Mucosa of gallbladder (tissue), 1 donor: Measurements from ENCODE around the gene GTF3C5. TPM values are rescaled to one million over a fixed set of nuclear protein-coding genes. Genes with fewer than 3 reads are reported as not detected.
"Not testable (repeated sequence)": the region's sequence is repeated elsewhere in the genome, so short reads cannot be mapped to it uniquely, and the experiment has no call there.

Source experiments
- DNase-seq: peaks from one replicate; pipeline ENCODE4 v3.0.0-alpha.2; 2020; ENCODE audit warnings: low spot score
- total RNA-seq: library from RNA; stranded (reverse); gene quantifications from one replicate; pipeline ENCODE4 v1.2.1, GENCODE V29; 2021
- donor health status: DM: no; HTN: no; CAD: no.

The GTF3C5 gene
- total RNA-seq, 1 donor from 2014 or later, result 58.8 TPM

DNA sequence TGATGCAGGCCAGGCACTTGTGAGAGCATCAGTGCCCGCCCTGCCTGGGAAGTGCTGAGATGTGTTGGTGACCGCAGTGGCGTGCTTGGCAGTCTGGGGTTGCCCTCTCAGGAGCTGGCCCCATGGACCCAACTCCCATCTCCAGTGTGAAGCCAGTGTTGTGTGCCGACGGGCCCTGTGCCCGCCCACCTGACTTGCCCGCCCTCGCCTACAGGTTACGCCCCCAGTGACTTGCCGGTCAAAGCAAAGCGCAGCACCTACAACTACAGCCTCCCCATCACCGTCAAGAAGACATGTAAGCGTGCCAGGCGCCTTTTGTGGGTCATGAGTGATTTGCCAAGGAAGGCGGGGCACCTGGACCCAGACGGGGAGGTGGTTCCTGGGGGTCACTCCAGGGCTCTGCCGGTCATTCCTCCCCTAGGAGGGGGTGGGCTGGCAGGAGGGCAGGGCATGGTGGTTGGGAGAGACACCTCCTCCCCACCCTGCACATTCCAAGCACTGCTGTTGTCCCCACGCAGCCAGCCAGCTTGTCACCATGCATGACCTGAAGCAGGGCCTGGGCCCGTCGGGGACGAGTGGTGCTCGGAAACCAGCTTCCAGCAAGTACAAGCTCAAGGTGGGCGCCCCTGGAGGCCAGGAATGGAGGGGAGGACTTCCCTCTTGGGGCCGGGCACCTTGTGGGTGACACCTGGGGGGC is 23.5 kb downstream of the GTF3C5 start:
- DNase-seq, result no peak

DNA sequence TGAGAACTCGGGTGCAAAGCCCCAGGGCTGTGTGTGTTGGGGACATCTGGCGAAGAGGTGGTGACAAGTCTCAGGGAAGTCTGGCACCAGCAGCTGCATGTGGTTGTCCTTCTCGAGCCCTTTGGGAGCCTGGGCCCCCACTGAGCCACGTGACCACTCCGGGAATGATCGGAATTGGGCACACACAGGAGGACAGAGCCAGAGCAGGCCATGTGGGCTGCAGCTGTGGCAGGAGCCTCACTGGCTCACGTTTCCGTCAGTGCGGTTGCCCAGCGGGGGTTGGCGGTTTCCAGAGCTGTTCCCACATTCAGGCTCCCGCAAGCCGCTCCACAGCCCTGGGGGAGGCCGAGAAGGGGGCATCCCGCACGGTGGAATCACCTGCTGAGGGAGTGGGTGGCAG is 24.2 kb downstream of the GTF3C5 start:
- no peak for DNase-seq

DNA sequence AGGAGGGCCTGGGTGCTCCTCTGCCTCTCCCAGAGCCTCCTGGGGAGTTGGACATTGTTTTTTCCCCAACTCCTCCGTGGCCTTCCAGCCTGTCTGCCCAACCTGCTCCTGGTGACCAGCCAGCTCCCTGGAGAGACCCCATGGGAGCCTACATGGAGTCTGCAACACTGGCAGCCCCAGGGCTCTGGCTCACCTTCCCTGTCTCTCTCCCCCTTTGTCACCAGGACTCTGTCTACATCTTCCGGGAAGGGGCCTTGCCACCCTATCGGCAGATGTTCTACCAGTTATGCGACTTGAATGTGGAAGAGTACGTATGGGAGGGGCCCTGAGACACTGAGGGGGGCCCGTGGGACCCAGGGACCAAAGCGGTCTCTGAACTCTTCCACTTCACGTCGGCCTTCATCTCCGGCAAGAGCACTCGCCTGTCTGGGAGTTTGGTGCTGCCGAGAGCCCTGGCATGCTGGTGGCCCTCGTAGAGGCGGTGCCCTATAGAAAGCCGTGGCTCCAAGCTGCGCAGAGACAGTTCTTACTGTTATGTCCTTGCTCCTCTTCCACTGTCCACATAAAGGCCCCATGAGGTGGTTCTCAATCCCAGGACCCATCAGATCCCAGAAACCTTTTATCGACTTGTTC is 25.1 kb downstream of the GTF3C5 start:
- DNase-seq, result no peak

DNA sequence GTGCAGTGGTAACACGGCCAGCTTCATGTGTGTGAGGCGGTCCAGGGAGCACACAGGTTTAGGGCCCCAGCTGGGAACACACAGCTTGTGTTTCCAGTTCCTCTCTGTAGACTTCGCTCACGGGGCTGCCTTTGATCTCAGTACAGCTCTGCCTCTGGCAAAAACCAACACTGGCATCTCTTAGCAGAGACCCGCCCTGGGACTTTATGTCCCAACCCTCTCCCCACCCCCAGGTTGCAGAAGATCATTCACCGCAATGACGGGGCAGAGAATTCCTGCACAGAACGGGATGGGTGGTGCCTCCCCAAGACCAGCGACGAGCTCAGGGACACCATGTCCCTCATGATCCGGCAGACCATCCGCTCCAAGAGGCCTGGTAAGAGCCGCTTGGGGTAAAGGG is 25.7 kb downstream of the GTF3C5 start:
- no peak for DNase-seq

DNA sequence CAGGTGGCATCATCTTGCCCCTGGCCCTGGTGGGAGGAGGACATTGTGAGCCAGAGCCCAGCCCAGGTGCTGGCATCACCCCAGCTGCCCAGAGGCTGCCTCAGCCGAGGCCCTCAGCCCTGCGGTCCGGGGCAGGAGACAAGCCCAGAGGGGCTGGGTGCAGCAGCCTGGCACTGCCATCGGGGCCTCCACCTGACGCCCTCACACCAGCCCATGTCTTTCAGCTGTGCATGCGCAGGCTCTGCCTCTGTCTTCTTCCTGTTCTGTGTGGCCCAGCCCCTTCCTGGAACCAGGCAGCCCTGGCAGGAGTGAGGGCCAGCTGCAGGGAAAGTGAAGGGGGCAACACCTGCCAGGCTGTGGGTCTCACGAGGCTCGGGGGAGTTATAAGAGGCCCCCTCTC is 26.2 kb downstream of the GTF3C5 start:
- no peak for DNase-seq

DNA sequence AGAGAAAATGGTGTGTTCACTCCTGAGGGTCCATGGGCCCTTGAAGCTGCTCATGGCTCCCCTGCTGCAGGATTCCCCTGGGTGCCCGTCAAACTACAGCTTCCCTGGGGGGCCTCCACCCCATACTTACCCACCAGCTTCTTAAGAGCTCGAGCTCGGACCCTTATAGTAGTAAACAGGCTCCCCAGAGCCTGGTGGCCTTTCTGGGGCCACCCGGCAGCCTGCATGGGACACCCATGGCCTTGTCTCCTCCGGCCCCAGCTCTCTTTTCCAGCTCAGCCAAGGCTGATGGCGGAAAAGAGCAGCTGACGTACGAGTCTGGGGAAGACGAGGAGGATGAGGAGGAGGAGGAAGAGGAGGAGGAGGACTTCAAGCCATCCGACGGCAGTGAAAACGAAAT is 26.8 kb downstream of the GTF3C5 start:
- no peak for DNase-seq

DNA sequence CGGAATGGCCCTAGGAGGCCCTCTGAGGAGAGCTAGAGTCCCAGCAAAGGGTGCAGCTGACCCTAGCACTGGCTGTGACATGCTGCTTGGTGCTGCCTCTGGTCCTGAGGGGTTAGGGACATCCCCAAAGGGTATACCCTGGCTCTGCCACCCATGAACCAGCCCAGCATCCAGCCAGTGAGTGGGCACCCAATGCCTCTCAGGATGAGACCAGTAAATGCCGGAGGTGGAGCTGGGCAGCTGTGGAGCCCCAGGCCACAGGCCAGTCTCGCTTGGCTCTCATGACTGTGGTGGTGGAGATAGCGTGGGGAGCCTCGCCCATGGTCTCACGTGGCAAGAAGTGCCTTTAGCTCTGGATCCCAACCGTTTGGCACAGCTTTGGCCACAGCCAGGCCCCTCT is 27.3 kb downstream of the GTF3C5 start:
- DNase-seq, result no peak

DNA sequence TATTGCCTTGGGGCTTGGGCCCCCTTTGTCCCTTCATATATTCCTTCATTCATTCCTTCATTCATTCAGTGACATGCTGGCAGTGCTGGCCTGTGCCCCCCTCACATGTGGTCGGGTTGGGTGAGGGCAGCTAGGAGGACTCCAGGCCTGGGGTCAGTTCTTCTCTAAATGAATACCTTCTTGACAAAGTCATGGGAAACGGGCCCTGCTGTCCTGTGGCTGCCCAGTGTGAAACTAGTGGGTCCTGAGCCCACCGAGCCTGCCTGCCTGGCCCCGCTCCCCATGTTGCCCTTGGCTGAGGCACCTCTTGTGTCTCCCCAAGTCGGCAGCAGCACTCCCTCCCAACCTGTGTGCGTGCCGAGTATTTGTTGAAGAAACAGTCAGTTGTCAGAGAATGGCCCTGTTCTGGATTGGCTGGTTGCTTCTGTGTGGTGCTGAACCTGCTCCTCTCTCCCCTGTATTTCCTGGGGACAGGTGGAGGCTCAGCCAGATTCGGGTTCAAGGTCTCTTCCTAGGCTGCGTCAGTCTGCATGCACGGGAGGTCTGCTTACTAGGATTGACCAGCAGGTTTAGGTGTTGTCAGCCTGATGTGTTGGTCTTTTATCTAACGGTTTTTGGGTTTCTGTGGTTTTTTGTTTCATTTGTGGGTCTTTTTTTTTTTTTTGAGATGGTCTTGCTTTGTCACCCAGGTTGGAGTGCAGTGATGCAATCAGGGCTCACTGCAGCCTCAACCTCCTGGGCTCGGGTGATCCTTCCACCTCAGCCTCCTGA is 27.9 kb downstream of the GTF3C5 start:
- no peak for DNase-seq

DNA sequence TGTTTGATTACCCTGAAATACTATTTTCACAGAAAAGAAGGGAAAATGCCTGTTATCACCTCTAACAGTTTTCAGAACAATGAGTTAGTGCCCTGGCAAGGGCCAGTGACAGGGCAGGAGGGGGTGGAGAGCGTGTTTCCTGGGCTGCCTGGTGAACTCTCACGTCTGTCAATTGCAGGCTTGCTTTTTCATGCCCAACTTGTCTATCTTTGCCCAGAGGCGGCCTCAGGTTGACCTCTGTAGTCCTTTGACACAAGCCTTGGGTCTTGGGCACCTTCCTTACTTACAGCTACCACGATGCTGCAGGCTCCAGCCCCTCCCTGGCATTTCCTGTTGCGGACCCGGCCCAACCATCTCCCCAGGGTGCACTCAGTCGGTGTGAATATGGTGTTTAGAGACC is 28.8 kb downstream of the GTF3C5 start:
- no peak for DNase-seq

DNA sequence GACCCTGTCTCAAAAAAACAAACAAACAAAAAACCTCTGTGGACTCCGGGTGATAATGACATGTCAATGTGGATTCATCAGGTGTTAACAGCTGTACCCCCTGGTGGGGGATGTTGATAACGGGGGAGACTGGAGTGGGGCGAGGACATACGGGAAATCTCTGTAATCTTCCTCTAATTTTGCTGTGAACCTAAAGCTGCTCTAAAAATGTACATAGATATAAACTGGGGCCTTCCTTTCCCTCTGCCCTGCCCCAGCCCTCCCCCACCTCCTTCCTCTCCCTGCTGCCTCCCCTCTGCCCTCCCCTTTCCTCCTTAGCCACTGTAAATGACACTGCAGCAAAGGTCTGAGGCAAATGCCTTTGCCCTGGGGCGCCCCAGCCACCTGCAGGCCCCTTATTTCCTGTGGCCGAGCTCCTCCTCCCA is 29.6 kb downstream of the GTF3C5 start:
- DNase-seq, result no peak

DNA sequence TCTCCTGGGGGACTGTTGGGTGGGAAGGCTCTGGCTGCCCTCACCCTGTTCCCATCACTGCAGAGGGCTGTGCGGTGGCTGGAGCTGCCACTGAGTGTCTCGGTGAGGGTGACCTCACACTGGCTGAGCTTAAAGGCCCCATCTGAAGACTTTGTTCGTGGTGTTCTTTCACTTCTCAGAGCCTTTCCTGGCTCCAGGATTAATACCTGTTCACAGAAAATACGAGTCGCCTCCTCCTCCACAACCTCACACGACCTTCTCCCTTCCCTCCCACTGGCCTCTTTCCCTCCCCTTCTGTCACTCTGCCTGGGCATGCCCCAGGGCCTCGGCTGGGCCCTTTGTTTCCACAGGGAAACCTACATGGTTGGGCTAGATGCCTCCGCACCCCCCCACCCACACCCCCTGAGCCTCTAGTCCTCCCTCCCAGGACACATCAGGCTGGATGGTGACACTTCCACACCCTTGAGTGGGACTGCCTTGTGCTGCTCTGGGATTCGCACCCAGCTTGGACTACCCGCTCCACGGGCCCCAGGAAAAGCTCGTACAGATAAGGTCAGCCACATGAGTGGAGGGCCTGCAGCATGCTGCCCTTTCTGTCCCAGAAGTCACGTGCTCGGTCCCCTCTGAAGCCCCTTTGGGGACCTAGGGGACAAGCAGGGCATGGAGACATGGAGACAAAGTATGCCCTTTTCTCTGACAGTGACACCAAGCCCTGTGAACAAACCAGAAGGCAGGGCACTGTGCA is 30.4 kb downstream of the GTF3C5 start:
- DNase-seq, result not testable (repeated sequence)

DNA sequence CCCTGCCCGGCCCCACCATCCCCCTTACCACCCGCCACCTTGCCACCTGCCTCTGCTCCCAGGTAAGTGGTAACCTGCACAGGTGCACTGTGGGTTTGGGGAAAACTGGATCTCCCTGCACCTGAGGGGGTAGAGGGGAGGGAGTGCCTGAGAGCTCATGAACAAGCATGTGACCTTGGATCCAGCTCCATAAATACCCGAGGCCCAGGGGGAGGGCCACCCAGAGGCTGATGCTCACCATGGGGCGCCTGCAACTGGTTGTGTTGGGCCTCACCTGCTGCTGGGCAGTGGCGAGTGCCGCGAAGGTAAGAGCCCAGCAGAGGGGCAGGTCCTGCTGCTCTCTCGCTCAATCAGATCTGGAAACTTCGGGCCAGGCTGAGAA is 31.0 kb downstream of the GTF3C5 start, which contains the start of gene CEL:
Gene CEL, plus strand, starts transcription at position 218 of the 382 bp plus-strand sequence. Its CDS starts 22 bp downstream, at position 240.
- DNase-seq, result not testable (repeated sequence)

DNA sequence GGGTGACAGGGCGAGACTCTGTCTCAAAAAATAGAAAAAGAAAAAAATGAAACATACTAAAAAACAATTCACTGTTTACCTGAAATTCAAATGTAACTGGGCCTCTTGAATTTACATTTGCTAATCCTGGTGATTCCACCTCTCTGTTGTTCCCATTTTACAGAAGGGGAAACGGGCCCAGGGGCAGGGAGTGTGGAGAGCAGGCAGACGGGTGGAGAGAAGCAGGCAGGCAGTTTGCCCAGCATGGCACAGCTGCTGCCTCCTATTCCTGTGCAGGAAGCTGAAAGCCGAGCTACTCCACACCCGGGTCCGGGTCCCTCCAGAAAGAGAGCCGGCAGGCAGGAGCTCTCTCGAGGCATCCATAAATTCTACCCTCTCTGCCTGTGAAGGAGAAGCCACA is 31.8 kb downstream of the GTF3C5 start:
- DNase-seq, result not testable (repeated sequence)

DNA sequence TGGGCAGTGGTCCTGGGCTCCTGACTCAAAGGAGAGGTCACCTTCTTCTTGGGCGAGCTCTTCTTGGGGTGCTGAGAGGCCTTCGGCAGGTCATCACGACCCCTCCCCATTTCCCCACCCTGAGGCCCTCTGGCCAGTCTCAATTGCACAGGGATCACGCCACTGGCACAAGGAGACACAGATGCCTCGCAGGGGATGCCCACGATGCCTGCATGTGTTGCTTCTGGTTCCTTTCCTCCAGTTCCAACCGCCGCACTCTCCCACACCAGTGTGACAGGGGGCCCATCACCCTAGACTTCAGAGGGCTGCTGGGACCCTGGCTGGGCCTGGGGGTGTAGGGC is 32.3 kb downstream of the GTF3C5 start:
- no peak for DNase-seq

DNA sequence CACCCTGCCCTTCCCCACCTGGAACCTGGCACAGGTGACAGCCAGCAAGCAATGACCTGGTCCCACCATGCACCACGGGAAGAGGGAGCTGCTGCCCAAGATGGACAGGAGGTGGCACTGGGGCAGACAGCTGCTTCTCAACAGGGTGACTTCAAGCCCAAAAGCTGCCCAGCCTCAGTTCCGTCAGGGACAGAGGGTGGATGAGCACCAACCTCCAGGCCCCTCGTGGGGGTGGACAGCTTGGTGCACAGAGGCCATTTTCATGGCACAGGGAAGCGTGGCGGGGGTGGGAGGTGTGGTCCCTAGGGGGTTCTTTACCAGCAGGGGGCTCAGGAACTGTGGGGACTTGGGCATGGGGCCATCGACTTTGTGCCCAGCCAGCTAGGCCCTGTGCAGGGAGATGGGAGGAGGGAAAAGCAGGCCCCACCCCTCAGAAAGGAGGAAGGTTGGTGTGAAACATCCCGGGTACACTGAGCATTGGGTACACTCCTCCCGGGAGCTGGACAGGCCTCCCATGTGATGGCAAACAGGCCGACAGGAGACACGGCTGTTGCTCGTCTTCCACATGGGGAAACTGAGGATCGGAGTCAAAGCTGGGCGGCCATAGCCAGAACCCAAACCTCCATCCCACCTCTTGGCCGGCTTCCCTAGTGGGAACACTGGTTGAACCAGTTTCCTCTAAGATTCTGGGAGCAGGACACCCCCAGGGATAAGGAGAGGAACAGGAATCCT is 32.9 kb downstream of the GTF3C5 start:
- no peak for DNase-seq

DNA sequence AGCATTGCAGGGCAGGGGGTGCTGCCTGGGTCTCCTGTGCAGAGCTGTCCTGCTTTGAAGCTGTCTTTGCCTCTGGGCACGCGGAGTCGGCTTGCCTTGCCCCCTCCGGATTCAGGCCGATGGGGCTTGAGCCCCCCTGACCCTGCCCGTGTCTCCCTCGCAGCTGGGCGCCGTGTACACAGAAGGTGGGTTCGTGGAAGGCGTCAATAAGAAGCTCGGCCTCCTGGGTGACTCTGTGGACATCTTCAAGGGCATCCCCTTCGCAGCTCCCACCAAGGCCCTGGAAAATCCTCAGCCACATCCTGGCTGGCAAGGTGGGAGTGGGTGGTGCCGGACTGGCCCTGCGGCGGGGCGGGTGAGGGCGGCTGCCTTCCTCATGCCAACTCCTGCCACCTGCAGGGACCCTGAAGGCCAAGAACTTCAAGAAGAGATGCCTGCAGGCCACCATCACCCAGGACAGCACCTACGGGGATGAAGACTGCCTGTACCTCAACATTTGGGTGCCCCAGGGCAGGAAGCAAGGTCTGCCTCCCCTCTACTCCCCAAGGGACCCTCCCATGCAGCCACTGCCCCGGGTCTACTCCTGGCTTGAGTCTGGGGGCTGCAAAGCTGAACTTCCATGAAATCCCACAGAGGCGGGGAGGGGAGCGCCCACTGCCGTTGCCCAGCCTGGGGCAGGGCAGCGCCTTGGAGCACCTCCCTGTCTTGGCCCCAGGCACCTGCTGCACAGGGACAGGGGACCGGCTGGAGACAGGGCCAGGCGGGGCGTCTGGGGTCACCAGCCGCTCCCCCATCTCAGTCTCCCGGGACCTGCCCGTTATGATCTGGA is 33.7 kb downstream of the GTF3C5 start:
- no peak for DNase-seq

DNA sequence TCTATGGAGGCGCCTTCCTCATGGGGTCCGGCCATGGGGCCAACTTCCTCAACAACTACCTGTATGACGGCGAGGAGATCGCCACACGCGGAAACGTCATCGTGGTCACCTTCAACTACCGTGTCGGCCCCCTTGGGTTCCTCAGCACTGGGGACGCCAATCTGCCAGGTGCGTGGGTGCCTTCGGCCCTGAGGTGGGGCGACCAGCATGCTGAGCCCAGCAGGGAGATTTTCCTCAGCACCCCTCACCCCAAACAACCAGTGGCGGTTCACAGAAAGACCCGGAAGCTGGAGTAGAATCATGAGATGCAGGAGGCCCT is 34.2 kb downstream of the GTF3C5 start:
- DNase-seq, result no peak

DNA sequence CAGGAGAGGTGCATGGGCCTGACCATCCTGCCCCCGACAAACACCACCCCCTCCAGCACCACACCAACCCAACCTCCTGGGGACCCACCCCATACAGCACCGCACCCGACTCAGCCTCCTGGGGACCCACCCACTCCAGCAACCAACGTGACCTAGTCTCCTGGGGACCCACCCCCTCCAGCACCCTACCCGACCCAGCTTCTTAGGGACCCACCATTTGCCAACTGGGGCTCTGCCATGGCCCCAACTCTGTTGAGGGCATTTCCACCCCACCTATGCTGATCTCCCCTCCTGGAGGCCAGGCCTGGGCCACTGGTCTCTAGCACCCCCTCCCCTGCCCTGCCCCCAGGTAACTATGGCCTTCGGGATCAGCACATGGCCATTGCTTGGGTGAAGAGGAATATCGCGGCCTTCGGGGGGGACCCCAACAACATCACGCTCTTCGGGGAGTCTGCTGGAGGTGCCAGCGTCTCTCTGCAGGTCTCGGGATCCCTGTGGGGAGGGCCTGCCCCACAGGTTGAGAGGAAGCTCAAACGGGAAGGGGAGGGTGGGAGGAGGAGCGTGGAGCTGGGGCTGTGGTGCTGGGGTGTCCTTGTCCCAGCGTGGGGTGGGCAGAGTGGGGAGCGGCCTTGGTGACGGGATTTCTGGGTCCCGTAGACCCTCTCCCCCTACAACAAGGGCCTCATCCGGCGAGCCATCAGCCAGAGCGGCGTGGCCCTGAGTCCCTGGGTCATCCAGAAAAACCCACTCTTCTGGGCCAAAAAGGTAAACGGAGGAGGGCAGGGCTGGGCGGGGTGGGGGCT is 35.6 kb downstream of the GTF3C5 start:
- no peak for DNase-seq

DNA sequence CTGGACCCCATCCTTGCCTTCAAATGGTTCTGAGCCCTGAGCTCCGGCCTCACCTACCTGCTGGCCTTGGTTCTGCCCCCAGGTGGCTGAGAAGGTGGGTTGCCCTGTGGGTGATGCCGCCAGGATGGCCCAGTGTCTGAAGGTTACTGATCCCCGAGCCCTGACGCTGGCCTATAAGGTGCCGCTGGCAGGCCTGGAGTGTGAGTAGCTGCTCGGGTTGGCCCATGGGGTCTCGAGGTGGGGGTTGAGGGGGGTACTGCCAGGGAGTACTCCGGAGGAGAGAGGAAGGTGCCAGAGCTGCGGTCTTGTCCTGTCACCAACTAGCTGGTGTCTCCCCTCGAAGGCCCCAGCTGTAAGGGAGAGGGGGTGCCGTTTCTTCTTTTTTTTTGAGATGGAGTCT is 36.2 kb downstream of the GTF3C5 start:
- no peak for DNase-seq

DNA sequence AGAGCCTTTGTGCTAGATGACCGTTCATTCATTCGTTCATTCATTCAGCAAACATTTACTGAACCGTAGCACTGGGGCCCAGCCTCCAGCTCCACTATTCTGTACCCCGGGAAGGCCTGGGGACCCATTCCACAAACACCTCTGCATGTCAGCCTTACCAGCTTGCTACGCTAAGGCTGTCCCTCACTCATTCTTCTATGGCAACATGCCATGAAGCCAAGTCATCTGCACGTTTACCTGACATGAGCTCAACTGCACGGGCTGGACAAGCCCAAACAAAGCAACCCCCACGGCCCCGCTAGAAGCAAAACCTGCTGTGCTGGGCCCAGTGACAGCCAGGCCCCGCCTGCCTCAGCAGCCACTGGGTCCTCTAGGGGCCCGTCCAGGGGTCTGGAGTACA is 37.0 kb downstream of the GTF3C5 start:
- DNase-seq, result no peak
